SH-SY5Y (cell line): ENCODE data around the gene TNFSF13B.

Source experiments
- GATA2 ChIP-seq: IDR thresholded peaks from 2 replicates; pipeline ENCODE4 v1.6.1; 2011; ENCODE audit warnings: mild to moderate bottlenecking, low read depth, low read length
- GATA3 ChIP-seq: IDR thresholded peaks from 2 replicates; pipeline ENCODE4 v1.6.1; 2011; ENCODE audit warnings: low read depth, mild to moderate bottlenecking, low read length, moderate library complexity

DNA sequence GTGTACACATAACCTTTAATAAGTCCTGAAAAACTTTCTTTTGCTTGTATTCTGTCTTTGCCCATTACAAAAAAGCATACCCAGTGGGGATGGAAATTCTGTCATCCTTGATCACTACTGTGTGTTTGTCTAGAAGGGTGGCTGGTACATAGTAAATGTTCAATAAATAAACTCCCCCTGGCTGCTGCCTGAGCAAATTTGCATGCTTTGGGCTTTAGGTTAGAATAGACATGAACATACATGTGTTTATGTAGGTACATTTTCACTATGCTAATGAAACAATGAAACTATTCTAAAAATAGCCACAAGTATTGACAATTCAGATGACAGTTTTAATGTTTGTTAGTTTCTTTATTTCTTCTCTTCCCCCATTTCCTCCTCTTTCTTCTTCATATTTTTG lies 36.1 kb downstream of the TNFSF13B start:
- TF ChIP-seq GATA2 (no peak), GATA3 (no peak)
